Cardiac fibroblast (primary cell): ENCODE results near the gene KCNQ1.

Source experiments
- DNase-seq, 2 donors: peaks; one replicate each; pipeline versions ENCODE4 v3.0.0 to v3.0.0-alpha.2; 2010; ENCODE audit warnings: low read depth in 2 of 2
- H3K4me3 ChIP-seq, 2 donors: replicated peaks in 1 of 2; 1 replicate in 1 of 2; 2 replicates in 1 of 2; pipeline ENCODE4 v1.5.1; 2011; ENCODE audit warnings: low read depth in 2 of 2, low read length in 2 of 2, mild to moderate bottlenecking in 2 of 2, moderate library complexity in 1 of 2
- CTCF ChIP-seq: IDR thresholded peaks from one replicate; pipeline ENCODE4 v1.5.1; 2011; ENCODE audit warnings: low read depth, mild to moderate bottlenecking, low read length, inconsistent platforms

KCNQ1 gene

GRCh38 chr11:2466069-2466801 is 21.4 kb downstream of the KCNQ1 start:
- no peak overlapping the region for H3K4me3 ChIP-seq
- TF ChIP-seq CTCF, result no peak
- no peak for DNase-seq

GRCh38 chr11:2466869-2467694 is 22.3 kb downstream of the KCNQ1 start:
- no peak overlapping the region for H3K4me3 ChIP-seq
- no peak for TF ChIP-seq CTCF
- no peak for DNase-seq

GRCh38 chr11:2467695-2468055 is 22.9 kb downstream of the KCNQ1 start:
- no peak overlapping the region for H3K4me3 ChIP-seq
- no peak for DNase-seq
- TF ChIP-seq CTCF, result no peak

- DNase-seq, result no peak
- TF ChIP-seq CTCF, result no peak
- H3K4me3 ChIP-seq, result no peak overlapping the region
These were observed 23.8 kb downstream of the KCNQ1 start for GRCh38 chr11:2468363-2469235.

- no peak for TF ChIP-seq CTCF
- no peak for DNase-seq
- no peak overlapping the region for H3K4me3 ChIP-seq
These were observed 25.7 kb downstream of the KCNQ1 start for GRCh38 chr11:2470495-2470894.

- TF ChIP-seq CTCF, result no peak
- H3K4me3 ChIP-seq, result no peak overlapping the region
- no peak for DNase-seq
These were observed 26.4 kb downstream of the KCNQ1 start for GRCh38 chr11:2471048-2471803.
